ENCODE results near the gene LPAR1.

Gene LPAR1

GRCh38 chr9:111037708-111038330 is 451 bp downstream of the LPAR1 start:
- no peak for DNase-seq (ENCODE audit: low read depth in 1 of 2, low spot score in 1 of 2)

- DNase-seq (ENCODE audit: low read depth in 1 of 2, low spot score in 1 of 2) = no peak
These were observed 938 bp downstream of the LPAR1 start for GRCh38 chr9:111037356-111037707.

GRCh38 chr9:111036946-111037345 is 1.3 kb downstream of the LPAR1 start:
- no peak for DNase-seq (ENCODE audit: low read depth in 1 of 2, low spot score in 1 of 2)

DNA sequence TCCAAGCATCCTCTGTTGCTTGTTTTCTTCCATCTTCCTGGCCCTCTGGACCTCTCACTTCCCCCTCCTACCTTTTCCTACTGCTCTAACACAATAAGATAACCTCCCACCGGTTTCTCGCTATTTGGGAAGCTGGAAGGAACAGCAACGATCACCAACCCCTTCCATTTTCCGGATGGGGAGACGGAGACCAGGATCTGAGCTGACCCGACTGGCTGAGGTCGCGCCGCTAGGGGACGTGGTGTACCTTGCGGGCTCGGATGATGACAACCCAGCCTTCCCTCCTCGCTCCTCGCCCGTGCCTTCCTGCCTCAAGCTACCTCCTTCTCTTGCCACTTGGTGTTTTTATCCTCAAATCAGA is 1.9 kb downstream of the LPAR1 start:
- DNase-seq (ENCODE audit: low read depth in 1 of 2, low spot score in 1 of 2) = no peak

- no peak for DNase-seq (ENCODE audit: low read depth in 1 of 2, low spot score in 1 of 2)
These were observed 2.5 kb downstream of the LPAR1 start for GRCh38 chr9:111035543-111036428.

DNA sequence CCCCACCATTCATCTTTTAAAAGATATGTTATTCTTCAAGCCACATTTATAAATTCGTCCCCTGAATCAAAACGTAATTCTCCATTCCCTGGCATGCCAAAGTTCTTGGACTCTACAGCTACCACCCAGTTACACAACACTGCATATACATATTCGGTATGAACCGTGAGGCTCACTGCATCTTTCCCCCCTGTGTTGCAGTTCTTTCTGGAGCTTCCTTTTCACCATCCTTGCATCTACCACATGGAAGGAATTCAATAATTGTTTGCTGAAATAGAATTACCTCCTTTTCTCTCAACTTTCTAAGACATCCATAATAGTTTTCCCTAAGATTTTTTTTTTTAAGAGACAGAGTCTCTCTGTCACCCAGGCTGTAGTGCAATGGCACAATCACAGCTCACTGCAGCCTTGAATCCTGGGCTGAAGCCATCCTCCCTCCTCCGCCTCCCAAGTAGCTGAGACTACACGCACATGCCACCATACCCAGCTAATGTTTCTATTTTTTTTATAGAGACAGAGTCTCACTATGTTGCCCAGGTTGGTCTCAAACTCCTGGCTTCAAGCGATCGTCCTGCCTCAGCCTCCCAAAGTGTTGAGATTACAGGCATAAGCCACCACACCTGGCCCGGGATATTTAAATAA is 3.3 kb downstream of the LPAR1 start:
- no peak for DNase-seq (ENCODE audit: low read depth in 1 of 2, low spot score in 1 of 2)

DNA sequence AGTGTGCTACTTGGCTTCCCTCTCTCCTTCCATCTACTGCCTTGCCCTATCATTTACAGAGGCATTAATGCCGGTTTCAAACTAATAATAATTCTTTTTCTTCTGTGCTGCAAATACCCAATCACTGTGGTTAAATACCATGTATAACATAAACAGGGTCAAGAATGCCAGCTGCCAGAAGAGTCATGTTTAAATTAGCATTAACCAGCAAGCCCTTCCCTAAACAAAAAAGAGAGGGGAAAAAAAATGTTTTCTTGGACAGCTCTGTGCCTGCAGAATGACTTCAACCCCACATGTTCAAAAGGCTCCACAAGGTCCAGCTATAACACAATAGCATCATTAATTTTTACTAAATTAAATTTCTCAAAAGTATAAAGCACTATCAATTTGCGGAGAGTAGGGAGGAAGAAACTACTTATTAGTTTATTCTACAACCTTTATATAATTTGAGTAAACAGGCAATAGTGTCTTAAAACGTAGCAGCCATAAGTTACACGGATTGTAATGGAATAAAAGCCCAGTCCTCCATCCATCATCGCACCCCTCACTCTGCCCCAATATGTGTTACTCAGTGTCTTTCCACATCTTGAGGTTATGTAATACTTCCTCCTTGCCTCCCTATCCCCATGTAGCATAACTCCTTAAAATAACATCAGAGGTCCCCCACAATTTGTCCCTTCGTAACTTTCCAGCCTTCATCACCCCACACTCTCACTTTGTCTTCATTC is 3.9 kb downstream of the LPAR1 start:
- no peak for DNase-seq (ENCODE audit: low read depth in 1 of 2, low spot score in 1 of 2)

DNA sequence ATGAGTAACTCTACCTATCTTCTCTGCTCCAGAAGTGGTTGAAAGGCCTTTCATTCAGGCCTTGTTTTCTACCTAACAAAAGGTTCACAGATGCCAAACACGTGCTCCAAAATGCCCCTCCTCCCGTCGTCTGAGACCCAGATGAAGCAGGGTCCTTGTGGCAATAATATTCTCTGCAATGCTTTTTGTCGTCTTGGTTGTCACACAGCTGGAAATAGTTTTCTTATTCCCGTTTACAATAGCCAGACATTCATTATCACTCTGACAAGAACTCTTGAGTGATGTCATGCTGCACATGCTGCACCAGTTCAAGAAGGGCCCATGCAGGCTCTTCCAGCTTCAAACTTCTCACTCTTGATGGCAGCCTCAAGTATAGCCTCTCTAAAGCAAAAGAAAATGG is 7.8 kb downstream of the LPAR1 start:
- no peak for DNase-seq (ENCODE audit: low read depth in 1 of 2, low spot score in 1 of 2)

DNA sequence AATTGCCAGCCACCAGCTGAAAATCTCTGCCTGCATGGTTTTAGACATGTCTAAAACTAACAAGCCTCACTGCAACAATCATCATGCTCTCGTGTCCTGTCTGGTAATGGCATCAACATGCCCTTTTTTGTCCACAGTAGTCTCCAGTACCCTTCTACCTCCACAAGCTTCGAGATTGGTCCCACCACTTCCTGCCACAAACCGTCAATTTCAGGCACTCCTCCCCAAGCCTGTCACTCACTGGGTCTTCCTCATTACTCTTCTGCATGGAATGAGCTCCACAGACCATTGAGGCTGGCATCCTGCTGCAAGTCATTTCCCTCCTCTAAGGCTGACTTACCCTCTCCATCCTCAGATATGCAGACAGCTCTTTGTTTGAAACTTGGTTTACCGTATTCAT is 9.0 kb downstream of the LPAR1 start:
- no peak for DNase-seq (ENCODE audit: low read depth in 1 of 2, low spot score in 1 of 2)

- DNase-seq (ENCODE audit: low read depth in 1 of 2, low spot score in 1 of 2) = no peak
These were observed 10.5 kb downstream of the LPAR1 start for GRCh38 chr9:111027798-111028197.

DNA sequence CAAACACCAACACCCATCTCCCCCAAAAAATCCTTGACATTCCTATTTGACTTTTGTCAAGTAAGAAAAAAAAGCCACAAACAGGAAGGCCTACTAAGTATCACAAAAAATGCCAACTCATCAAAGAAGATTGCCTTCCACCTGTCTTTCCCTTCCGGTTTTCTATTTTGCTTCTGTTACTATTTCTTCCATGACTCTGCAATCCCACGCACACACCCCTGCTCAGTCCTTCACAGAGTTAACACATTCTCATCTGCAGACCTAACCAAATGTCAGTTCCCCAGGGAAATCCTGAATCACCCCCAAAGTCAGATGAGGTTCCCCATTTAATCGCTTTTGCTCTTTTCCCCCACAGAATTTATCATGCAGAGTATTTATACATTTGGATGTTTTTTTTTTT is 15.1 kb downstream of the LPAR1 start:
- no peak for DNase-seq (ENCODE audit: low read depth in 1 of 2, low spot score in 1 of 2)

DNA sequence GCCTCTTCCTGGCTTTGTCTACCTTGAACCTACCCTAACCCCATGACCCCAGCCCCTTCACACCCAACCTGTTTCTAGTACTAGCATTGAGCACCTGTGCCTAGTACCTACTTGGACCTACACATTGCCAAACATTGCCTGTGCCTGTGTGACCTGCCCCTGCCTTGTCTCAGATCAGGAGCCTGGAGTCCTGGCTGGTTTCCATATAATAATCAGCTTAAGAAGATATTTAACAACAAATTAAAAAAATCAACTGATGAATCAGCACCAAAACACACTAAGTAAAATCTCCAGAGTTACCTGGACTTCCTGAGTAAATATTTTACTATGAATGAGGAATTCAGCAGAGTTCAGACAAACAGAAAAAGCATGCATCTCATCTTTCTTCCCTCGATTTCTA is 17.7 kb downstream of the LPAR1 start:
- no peak for DNase-seq (ENCODE audit: low read depth in 1 of 2, low spot score in 1 of 2)

DNA sequence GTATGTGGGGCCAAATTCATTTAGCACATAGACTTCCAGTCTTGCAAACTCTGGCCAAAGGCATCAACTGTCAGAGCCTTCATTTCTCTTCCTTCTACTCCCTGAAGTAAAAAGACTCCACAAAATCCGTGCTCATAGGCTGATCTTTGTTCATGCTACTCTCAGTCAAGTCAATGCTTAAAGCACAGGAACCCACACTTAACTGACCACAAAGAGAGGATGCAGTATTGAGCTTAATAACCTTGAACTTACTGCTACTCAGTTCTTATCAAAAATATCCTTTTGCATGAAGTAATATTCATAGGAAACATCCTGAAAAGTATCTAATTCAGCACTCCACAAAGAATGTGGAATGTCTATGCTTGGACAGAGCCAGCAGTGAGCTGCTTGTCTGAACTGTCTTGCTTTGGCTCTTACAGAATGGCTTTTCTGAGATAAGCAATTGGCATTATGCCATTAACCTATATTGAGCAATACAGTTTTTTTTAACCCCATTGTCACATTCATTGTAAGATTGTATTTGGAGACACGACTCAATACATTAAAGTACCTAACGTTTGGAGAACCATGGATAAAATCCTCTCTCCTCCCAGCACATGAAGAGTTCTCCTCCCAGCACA is 21.7 kb downstream of the LPAR1 start:
- DNase-seq (ENCODE audit: low read depth in 1 of 2, low spot score in 1 of 2) = no peak

- no peak for DNase-seq (ENCODE audit: low read depth in 1 of 2, low spot score in 1 of 2)
These were observed 22.3 kb downstream of the LPAR1 start for GRCh38 chr9:111016016-111016415.

DNA sequence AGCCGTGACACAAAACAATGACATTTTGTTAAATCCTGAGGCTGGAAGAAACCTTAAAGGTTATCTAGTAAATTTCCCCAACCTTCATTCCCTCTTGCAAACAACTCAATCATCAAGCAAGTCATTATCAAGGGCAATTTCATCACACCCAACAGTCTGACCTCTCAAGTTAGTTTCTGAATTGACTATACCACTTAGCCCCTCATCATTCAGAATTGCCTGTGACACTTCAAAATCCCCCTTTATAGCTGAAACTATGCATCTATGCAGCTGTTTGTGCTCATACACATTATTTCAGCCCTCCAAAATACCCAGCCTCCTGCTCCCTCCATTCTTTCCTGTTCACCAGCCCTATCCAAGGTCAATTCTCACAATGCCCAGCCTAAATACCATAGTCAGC is 24.6 kb downstream of the LPAR1 start:
- no peak for DNase-seq (ENCODE audit: low read depth in 1 of 2, low spot score in 1 of 2)

GRCh38 chr9:111013250-111013649 is 25.0 kb downstream of the LPAR1 start:
- DNase-seq (ENCODE audit: low read depth in 1 of 2, low spot score in 1 of 2) = no peak

- no peak for DNase-seq (ENCODE audit: low read depth in 1 of 2, low spot score in 1 of 2)
These were observed 29.9 kb downstream of the LPAR1 start for GRCh38 chr9:111008158-111009075.

DNA sequence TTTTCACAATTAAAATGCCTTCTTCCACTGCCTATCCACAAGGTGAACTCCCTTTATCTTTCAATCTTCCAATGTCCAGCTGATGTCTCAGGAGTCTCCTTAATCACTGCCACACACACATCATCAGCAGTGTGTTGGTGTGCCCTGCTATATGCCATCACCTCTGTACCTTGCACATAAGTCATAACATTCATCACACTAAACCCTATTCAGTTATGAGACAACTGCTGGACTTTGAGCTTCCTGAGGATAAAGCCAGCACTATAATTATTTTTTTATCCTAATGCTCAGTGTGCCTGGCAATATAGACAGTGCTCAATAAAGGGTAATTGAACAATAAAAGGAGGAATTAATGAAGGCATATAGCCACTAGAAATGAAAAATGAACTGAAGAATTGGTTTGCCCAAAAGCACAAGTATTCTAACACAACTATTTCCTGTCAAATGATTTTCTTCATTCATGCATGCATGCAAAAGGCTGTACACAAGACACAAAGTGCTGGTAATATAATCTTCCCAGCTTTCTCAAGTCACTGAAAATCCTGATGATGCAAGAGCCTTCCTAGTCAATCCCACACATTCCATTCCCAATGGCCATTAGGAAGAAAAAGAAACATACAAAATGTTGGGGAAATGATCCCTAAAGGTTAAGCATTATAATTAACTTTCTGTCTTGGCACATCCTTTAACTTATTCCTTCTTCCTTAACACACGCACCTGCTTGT is 32.4 kb downstream of the LPAR1 start:
- DNase-seq (ENCODE audit: low read depth in 1 of 2, low spot score in 1 of 2) = no peak

DNA sequence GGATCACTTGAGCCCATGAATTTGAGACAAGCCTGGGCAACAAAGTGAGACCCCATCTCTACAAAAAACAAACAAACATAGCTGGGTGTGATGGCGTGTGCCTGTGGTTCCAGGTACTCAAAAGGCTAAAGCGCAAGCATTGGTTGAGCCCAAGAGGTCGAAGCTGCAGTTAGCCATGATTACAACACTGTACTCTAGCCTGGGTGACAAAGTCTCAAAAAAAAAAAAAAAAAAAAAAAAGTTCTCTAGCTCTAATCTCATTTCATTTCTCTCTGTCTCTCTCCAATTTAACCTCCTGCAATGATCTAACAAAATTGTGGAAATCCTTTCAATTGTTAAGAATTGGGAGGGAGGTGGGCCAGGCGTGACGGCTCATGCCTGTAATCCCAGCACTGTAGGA is 33.3 kb downstream of the LPAR1 start:
- no peak for DNase-seq (ENCODE audit: low read depth in 1 of 2, low spot score in 1 of 2)

DNA sequence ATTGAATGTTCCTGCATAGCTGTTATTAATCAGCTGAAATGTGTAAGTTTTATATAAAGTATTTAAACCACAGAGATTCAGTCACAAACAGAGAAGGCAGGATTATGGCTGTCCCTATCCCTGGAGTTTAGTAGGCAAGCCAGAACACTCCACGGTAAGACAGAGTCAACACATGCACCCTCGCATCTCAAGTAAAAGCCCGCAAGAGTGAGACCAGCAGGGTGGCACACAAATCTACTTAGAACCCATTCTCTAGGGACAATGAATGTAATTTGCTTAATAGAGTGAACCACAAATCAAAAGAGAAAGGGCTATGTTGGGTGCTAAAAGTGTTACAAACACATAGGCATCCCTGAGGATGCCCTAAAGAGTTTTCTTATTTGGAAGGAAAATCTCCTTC is 35.1 kb downstream of the LPAR1 start:
- no peak for DNase-seq (ENCODE audit: low read depth in 1 of 2, low spot score in 1 of 2)
